Fibroblast of gingiva (primary cell): ENCODE results near the gene TMEM120B.
"Not testable (repeated sequence)": the region's sequence is repeated elsewhere in the genome, so short reads cannot be mapped to it uniquely, and the experiment has no call there.

Experiments
- DNase-seq: peaks from one replicate; pipeline ENCODE4 v3.0.0-alpha.2; 2011; ENCODE audit warnings: low read depth

The TMEM120B gene

GRCh38 chr12:121775501-121775900, 62.9 kb downstream of the TMEM120B start:
- no peak for DNase-seq

- peak; percentile 38 for DNase-seq
Observed at GRCh38 chr12:121776190-121777098, 63.9 kb downstream of the TMEM120B start.

GRCh38 chr12:121778567-121779421, 66.2 kb downstream of the TMEM120B start:
- DNase-seq, result no peak

- DNase-seq, result no peak
Observed at GRCh38 chr12:121779422-121779895, 66.9 kb downstream of the TMEM120B start.

GRCh38 chr12:121780429-121780828, 67.9 kb downstream of the TMEM120B start:
- DNase-seq, result no peak

- DNase-seq, result no peak
Observed at GRCh38 chr12:121781484-121781997, 69.0 kb downstream of the TMEM120B start.

GRCh38 chr12:121781998-121782979, 69.7 kb downstream of the TMEM120B start:
- no peak for DNase-seq

- no peak for DNase-seq
Observed at GRCh38 chr12:121783766-121784165, 71.2 kb downstream of the TMEM120B start.

GRCh38 chr12:121784460-121784859, 71.9 kb downstream of the TMEM120B start:
- DNase-seq, result peak; percentile 73

- peak; percentile 75 for DNase-seq
Observed at GRCh38 chr12:121786440-121786825, 73.9 kb downstream of the TMEM120B start.

- no peak for DNase-seq
Observed at GRCh38 chr12:121787063-121788025, 74.8 kb downstream of the TMEM120B start.

- DNase-seq, result no peak
Observed at GRCh38 chr12:121788176-121788818, 75.7 kb downstream of the TMEM120B start.

- DNase-seq, result no peak
Observed at GRCh38 chr12:121789233-121789781, 76.8 kb downstream of the TMEM120B start.

- no peak for DNase-seq
Observed at GRCh38 chr12:121789800-121790728, 77.5 kb downstream of the TMEM120B start.

- DNase-seq, result not testable (repeated sequence)
Observed at GRCh38 chr12:121790785-121791184, 78.2 kb downstream of the TMEM120B start.

- DNase-seq, result no peak
Observed at GRCh38 chr12:121791671-121792551, 79.4 kb downstream of the TMEM120B start.
